ENCODE measurements around the gene C11orf58.

The C11orf58 gene

DNA sequence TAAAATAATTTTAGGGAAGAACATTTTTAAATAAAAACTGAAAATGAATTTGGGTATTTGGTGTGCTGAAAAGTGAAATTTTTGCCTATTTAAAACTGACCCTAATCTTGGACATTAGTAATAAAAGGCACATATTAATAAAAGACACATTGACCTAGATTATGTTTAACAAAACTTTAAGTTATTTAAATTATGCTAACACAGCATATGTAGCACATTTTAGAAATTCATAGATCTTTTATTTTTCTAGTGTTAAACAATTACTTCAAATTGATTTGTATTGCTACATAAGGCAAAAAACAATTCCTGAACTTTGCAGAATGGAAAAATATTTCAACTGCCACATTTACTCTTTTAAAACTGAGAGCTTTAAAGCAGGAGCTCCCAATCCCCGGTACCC, 10.6 kb downstream of the C11orf58 start:
- in situ Hi-C loops (cut with HindIII; ENCODE audit: low pct_unique_long_range_greater_than_20kb, low sequenced_read_pairs) = no loop called here
- no peak for DNase-seq (ENCODE audit: low read depth in 1 of 2, low spot score in 1 of 2)
- no peak for TF ChIP-seq JUND (IDR thresholded peaks at IDR 0.05; ENCODE audit: low read depth)

DNA sequence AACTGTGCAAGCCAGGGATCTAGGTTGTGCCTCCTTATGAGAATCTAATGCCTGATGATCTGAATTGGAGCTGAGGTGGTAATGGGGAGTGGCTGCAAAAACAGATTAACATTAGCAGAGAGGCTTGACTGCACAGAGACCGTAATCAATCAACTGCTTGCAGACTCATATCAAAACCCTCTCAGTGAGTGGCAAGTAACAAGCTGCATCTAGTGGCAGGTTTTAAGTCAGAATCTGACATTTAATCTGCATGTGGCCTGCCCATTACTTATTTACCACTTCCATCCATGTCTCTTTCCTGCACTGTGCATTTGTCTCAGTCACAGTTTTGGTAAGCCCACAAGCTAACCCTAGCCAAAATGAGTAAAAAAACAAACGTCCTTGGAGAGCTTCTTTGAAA, 11.2 kb downstream of the C11orf58 start:
- no peak for TF ChIP-seq JUND (IDR thresholded peaks at IDR 0.05; ENCODE audit: low read depth)
- in situ Hi-C loops (cut with HindIII; ENCODE audit: low pct_unique_long_range_greater_than_20kb, low sequenced_read_pairs) = no loop called here
- DNase-seq (ENCODE audit: low read depth in 1 of 2, low spot score in 1 of 2) = no peak

DNA sequence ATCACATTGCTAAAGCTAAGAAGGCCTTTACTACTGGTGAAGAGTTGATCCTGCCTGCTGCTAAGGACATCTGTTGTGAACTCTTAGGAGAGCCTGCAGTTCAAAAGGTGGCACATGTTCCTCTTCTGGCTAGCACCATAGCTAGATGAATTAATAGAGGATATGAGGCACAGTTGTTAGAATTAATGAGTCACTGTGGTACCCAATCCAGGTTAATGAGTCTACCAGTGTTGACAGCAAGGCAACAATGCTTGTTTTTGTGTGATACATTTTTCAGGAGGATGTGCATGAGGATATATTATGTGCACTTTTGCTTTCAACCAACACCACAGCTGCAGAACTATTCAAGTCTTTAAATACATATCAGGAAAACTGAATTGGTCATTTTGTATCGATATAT, 12.0 kb downstream of the C11orf58 start:
- TF ChIP-seq JUND (IDR thresholded peaks at IDR 0.05; ENCODE audit: low read depth) = no peak
- in situ Hi-C loops (cut with HindIII; ENCODE audit: low pct_unique_long_range_greater_than_20kb, low sequenced_read_pairs) = no loop called here
- DNase-seq (ENCODE audit: low read depth in 1 of 2, low spot score in 1 of 2) = no peak

DNA sequence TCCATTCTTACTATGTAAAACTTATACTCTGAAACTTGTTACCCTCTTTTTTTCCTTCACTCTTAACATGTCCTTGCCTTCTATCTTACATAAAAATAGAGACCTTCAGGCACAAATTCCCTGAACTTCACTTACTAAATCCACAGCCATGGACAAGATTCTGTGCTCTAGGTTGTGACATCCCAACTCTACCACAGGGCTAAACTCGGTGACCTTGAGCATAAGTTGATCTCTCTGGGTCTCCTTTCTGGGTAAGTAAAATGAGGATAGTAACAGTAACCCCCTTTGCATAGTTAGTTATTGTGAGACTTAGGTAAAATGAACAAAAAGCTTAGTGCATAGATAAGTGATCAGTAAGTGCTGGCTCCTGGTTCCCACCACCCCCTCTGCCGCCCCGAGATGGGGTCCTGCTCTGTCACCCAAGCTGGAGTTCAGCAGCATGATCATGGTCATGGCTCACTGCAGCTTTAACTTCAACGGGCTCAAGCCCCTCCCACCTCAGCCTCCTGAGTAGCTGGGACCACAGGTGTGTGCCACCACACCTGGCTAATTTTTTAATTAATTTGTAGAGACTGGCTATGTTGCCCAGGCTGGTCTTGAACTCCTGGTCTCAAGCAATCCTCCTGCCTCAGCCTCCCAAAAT, 20.1 kb downstream of the C11orf58 start:
- no peak for DNase-seq (ENCODE audit: low read depth in 1 of 2, low spot score in 1 of 2)
- in situ Hi-C loops (cut with HindIII; ENCODE audit: low pct_unique_long_range_greater_than_20kb, low sequenced_read_pairs) = no loop called here
- no peak for TF ChIP-seq JUND (IDR thresholded peaks at IDR 0.05; ENCODE audit: low read depth)

DNA sequence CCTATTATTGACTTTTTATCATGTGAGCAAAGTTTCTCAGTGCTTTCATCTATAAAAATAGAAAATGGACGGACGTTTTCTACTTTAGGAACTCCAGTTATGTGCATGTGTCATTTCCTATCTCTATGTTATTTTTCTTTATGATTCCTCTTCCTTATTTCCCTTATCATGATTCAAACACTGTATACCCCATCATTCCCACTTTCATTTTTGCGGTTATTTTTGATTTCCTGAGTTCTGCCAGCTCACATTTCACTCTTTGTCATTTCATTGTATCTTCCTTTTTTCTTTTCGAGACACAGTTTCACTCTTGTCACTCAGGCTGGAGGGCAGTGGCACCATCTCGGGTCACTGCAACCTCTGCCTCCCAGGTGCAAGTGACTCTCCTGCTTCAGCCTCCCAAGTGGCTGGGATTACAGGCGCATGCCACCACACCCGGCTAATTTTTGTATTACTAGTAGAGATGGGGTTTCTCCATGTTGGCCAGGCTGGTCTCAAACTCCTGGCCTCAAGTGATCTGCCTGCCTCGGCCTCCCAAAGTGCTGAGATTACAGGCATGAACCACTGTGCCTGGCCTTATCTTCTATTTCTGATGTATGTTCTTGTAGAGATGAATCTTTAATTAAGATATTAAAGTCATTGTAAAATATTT, 21.5 kb downstream of the C11orf58 start:
- TF ChIP-seq JUND (IDR thresholded peaks at IDR 0.05; ENCODE audit: low read depth) = no peak
- no peak for DNase-seq (ENCODE audit: low read depth in 1 of 2, low spot score in 1 of 2)
- in situ Hi-C loops (cut with HindIII; ENCODE audit: low pct_unique_long_range_greater_than_20kb, low sequenced_read_pairs) = no loop called here

DNA sequence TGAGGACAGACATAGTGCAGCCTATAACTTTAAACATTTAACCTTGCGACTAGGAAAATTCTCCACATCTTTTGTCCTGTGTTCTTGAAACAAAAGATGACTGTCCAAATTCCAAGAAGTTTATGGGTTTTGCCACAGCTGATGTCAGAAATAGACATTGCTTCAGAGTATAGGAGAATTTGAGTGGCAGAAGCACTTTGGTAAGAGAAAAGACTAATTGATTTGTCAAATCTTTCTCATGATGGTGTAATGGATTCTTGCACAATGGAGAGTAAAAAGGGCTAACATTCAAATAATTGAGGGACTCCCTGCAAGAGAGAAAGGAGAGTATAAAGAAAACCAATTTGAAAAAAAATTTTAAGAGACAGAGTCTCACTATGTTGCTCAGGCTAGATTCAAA, 25.3 kb downstream of the C11orf58 start:
- in situ Hi-C loops (cut with HindIII; ENCODE audit: low pct_unique_long_range_greater_than_20kb, low sequenced_read_pairs) = no loop called here
- TF ChIP-seq JUND (IDR thresholded peaks at IDR 0.05; ENCODE audit: low read depth) = no peak

DNA sequence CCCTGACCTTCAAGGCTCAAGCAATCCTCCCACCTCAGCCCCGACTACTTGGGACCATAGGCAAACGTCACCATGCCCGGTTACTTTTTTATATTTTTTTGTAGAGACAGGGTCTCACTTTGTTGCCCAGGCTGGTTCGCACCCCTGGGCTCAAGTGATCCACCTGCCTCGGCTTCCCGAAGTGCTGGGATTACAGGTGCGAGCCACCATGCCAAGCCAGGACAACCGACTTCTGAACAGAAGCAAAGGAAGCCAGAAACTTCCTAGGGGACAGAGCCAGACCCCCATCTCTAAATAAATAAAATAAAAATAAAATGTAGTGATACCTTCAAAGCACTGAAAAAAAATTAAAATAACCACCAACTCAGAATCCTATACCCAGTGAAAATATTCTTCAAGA, 26.4 kb downstream of the C11orf58 start:
- TF ChIP-seq JUND (IDR thresholded peaks at IDR 0.05; ENCODE audit: low read depth) = no peak
- DNase-seq (ENCODE audit: low read depth in 1 of 2, low spot score in 1 of 2) = no peak
- in situ Hi-C loops (cut with HindIII; ENCODE audit: low pct_unique_long_range_greater_than_20kb, low sequenced_read_pairs) = no loop called here

More for the DNA sequence above, 25.3 kb downstream of the C11orf58 start:
- no peak for DNase-seq (ENCODE audit: low read depth in 1 of 2, low spot score in 1 of 2)

DNA sequence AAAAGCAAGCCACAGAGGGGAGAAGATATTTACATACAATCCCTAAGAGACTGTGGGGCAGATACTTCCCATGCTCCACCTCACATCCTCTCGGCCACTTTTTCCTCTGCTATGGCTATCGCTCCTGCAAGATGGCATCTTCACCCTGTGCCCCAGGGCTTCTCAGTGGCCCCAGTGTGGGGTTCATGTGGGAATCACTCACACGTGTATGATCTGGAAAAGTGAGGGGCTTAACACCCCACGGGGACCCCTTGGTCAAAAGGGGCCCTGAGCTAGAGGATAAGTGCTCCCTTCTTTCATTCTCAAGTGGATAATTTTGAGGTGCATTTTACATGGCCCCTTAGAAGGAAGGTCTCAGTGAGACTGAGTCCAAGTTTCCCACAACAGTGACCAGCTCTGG, 28.7 kb downstream of the C11orf58 start:
- in situ Hi-C loops (cut with HindIII; ENCODE audit: low pct_unique_long_range_greater_than_20kb, low sequenced_read_pairs) = no loop called here
- no peak for TF ChIP-seq JUND (IDR thresholded peaks at IDR 0.05; ENCODE audit: low read depth)
- no peak for DNase-seq (ENCODE audit: low read depth in 1 of 2, low spot score in 1 of 2)

DNA sequence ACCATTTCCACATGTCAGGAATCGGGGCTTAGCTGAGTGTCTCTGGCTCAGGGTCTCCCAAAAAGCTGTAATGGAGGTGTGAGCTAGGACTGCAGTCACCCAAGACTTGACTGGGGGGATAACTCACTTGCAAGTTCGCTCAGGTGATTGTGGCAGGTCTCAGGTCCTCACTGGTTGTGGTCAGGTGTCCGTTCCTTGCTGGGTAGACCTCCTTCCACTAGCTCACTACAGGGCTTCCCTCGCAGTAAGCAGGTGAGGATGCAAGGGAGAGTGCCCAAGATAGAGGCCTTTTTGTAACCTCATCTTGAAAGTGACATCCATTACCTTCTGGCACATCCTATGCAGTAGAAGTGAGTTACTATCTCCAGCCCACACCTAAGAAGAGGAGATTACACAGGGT, 29.5 kb downstream of the C11orf58 start:
- DNase-seq (ENCODE audit: low read depth in 1 of 2, low spot score in 1 of 2) = no peak
- in situ Hi-C loops (cut with HindIII; ENCODE audit: low pct_unique_long_range_greater_than_20kb, low sequenced_read_pairs) = no loop called here
- TF ChIP-seq JUND (IDR thresholded peaks at IDR 0.05; ENCODE audit: low read depth) = no peak

DNA sequence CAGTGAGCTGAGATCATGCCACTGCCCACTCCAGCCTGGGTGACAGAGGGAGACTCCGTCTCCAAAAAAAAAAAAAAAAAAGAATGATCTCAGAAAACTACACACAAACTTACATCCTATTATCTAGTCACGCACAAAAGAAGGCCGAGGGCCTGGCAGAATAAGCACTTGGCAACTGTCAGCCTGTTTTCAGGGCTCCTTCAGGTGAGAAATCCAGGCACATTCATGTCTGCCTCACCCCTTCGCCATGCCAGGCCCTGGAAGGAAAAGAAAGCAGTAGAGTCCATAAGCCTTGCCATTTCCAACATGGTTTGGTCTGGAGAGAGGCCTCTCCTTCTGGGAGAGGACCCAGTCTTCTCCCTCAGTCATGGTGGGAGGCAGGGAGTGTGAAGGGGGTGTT, 30.9 kb downstream of the C11orf58 start:
- TF ChIP-seq JUND (IDR thresholded peaks at IDR 0.05; ENCODE audit: low read depth) = no peak
- in situ Hi-C loops (cut with HindIII; ENCODE audit: low pct_unique_long_range_greater_than_20kb, low sequenced_read_pairs) = no loop called here
- DNase-seq (ENCODE audit: low read depth in 1 of 2, low spot score in 1 of 2) = no peak

DNA sequence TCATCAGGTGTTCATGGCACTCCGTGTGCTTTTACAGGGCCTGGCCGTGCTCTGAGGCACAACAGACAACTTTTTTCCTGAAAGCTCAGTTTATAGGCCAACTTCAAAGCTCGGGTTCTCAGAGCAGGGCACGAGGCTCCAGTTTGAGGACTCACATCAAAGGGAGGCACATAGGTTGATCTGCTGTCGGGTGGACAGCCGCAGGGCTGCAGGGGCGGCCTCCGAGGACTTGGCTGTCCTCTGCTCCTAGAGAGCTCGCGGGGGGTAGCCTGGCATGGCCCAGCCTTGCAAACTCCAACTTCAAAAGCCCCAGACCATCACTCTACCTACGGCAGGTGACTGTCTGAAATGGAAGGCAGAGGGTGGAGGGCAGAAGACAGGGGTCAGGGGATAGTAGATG, 31.6 kb downstream of the C11orf58 start:
- in situ Hi-C loops (cut with HindIII; ENCODE audit: low pct_unique_long_range_greater_than_20kb, low sequenced_read_pairs) = no loop called here
- TF ChIP-seq JUND (IDR thresholded peaks at IDR 0.05; ENCODE audit: low read depth) = no peak
- DNase-seq (ENCODE audit: low read depth in 1 of 2, low spot score in 1 of 2) = no peak

DNA sequence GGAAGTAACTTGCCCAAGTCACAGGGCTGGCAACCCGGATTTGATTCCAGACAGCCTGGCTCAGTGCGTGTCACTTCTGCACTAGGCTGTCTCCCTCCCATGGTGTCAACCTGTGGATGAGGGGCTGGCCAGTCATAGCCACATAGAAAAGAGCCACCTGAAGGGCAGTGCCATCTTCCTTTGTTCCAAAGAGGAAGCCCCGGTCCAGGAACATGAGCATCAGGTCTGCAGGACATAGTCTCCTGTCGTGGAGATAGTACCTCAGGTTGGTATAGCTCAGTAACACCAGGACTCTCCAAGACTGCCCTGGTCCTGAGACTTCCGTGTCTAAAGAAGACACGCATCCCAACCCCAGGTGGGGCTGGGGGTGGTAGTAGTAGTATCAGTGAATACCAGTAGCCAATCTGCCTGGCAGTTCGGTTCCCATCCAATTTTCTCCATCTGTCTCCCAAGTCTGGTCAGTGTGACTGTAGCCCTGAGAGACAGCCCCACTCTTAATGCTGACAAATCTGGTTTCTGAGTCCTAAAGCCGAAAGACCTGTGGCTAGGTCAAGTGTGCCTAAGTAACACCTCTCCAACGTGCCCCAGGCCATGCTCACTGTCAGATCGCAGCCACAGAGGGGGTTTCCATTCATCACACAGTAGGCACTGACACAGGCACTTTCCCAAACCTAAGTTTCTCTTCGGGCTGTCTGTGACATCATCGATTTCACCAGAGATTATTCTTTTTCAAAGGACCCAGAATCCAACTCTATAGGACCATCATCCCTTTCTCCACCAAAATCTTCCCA, 33.1 kb downstream of the C11orf58 start:
- in situ Hi-C loops (cut with HindIII; ENCODE audit: low pct_unique_long_range_greater_than_20kb, low sequenced_read_pairs) = no loop called here
- DNase-seq (ENCODE audit: low read depth in 1 of 2, low spot score in 1 of 2) = no peak
- no peak for TF ChIP-seq JUND (IDR thresholded peaks at IDR 0.05; ENCODE audit: low read depth)

DNA sequence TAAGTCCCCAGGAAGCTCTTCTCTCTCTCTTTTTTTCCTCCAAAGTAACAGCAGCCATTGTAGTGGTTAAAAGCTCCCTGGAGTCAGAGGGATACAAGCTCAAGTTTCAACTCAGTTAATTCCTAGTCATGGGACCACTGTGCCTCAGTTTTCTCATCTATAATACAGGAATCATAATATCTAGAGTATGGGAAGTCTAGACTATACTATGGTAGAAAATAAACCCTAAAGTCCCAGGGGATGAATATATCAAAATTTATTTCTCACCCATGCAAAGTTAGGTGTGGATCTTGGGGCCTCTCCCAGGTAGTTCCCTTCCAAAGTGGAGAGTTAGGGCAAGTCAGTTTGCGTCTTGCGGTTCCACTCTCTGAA, 33.7 kb downstream of the C11orf58 start:
- in situ Hi-C loops (cut with HindIII; ENCODE audit: low pct_unique_long_range_greater_than_20kb, low sequenced_read_pairs) = no loop called here
- no peak for TF ChIP-seq JUND (IDR thresholded peaks at IDR 0.05; ENCODE audit: low read depth)
- DNase-seq (ENCODE audit: low read depth in 1 of 2, low spot score in 1 of 2) = no peak
